Activated T-cell treated with anti-CD3 and anti-CD28 coated beads for 48 hours (primary cell): ENCODE measurements around the gene HES6.
A peak's percentile ranks its signal among the peaks of the same experiment; 100 is the strongest.
"Not testable (repeated sequence)": the region's sequence is repeated elsewhere in the genome, so short reads cannot be mapped to it uniquely, and the experiment has no call there.

Experiments used
- DNase-seq: peaks from one replicate; pipeline ENCODE4 v3.0.0-alpha.2; 2020; ENCODE audit warnings: low read depth

Gene HES6

GRCh38 chr2:238239863-238240756 is at the start of gene HES6:
Gene HES6, minus strand, starts transcription at chr2:238240038. Its CDS starts 133 bp downstream, at chr2:238239905.
- DNase-seq = peak; percentile 77

GRCh38 chr2:238289574-238289973 is 49.7 kb upstream of the HES6 start:
- no peak for DNase-seq

GRCh38 chr2:238288650-238289573 is 49.1 kb upstream of the HES6 start:
- peak; percentile 96 for DNase-seq

- peak; percentile 30 for DNase-seq
Measured at GRCh38 chr2:238287737-238288649, 48.2 kb upstream of the HES6 start, which contains the start of gene PER2. Gene PER2, minus strand, starts transcription at chr2:238288610. Its CDS starts 10,674 bp downstream, at chr2:238277936.

GRCh38 chr2:238286987-238287736 is 47.3 kb upstream of the HES6 start:
- peak; percentile 39 for DNase-seq

- no peak for DNase-seq
Measured at GRCh38 chr2:238286551-238286950, 46.7 kb upstream of the HES6 start.

GRCh38 chr2:238286095-238286494 is 46.3 kb upstream of the HES6 start:
- no peak for DNase-seq

GRCh38 chr2:238285653-238286082 is 45.8 kb upstream of the HES6 start:
- DNase-seq = no peak

GRCh38 chr2:238284802-238285515 is 45.1 kb upstream of the HES6 start:
- no peak for DNase-seq

- no peak for DNase-seq
Measured at GRCh38 chr2:238282861-238283738, 43.3 kb upstream of the HES6 start.

- DNase-seq = no peak
Measured at GRCh38 chr2:238281826-238282480, 42.1 kb upstream of the HES6 start.

GRCh38 chr2:238280083-238280825 is 40.4 kb upstream of the HES6 start:
- no peak for DNase-seq

GRCh38 chr2:238279324-238279682 is 39.5 kb upstream of the HES6 start:
- no peak for DNase-seq

- DNase-seq = no peak
Measured at GRCh38 chr2:238278626-238279323, 38.9 kb upstream of the HES6 start.

- no peak for DNase-seq
Measured at GRCh38 chr2:238277695-238278094, 37.9 kb upstream of the HES6 start.

- DNase-seq = no peak
Measured at GRCh38 chr2:238274152-238274865, 34.5 kb upstream of the HES6 start.

GRCh38 chr2:238273433-238273832 is 33.6 kb upstream of the HES6 start:
- not testable (repeated sequence) for DNase-seq
